ENCODE measurements around the gene TBCD.
"Not testable (repeated sequence)": the region's sequence is repeated elsewhere in the genome, so short reads cannot be mapped to it uniquely, and the experiment has no call there.

TBCD gene

DNA sequence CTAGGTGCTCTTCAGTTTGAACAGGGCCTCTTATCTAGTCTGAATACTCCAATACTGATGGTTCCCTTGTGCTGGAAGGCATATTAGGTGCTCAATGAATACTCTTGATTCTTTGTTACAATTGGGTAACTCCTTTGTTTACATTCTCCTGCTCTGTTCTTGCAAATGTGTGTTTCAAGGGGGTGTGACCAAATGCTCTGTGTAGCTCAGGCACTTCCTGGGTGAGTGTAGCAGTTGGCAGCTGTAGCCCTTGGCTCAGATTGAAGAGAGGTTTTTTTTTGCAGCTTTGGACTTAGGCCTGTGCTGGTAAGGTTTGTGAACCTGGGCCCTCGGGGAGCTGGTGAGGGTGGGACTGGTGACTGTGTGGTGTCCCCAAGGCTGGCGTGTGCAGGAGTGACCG lies 20.2 kb downstream of the TBCD start:
- H3K27me3 Mint-ChIP-seq (ENCODE audit: low read depth): no peaks in the 10 kb centered on the region
- H3K9me3 Mint-ChIP-seq: no peaks in the 10 kb centered on the region
- H3K27ac Mint-ChIP-seq: no peak overlapping the region
- peaks cover 28% of the 10 kb centered on the region for H3K36me3 Mint-ChIP-seq (ENCODE audit: low read depth)
- no peak overlapping the region for H3K4me3 Mint-ChIP-seq
- peaks cover 3% of the 10 kb centered on the region for H3K4me1 Mint-ChIP-seq (ENCODE audit: low read depth)
- no peak for DNase-seq (ENCODE audit: low spot score)

DNA sequence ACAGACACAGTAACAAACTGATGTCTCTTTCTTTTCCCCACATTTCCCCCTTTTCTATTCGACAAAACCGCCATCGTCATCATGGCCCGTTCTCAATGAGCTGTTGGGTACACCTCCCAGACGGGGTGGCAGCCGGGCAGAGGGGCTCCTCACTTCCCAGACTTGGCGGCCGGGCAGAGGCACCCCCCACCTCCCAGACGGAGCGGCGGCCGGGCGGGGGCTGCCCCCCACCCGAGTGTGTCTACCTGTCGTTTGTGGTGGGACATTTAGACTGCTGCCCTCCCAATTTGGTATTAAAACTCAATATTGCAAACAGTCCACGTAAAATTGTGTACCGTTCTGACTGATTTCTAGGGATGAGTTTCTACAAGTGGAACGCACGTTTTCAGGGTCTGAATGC lies 22.6 kb downstream of the TBCD start:
- H3K4me1 Mint-ChIP-seq (ENCODE audit: low read depth); H3K9me3 Mint-ChIP-seq; H3K27me3 Mint-ChIP-seq (ENCODE audit: low read depth); H3K27ac Mint-ChIP-seq; DNase-seq (ENCODE audit: low spot score); H3K4me3 Mint-ChIP-seq: not testable (repeated sequence)
- H3K36me3 Mint-ChIP-seq (ENCODE audit: low read depth): peaks cover 14% of the 10 kb centered on the region

DNA sequence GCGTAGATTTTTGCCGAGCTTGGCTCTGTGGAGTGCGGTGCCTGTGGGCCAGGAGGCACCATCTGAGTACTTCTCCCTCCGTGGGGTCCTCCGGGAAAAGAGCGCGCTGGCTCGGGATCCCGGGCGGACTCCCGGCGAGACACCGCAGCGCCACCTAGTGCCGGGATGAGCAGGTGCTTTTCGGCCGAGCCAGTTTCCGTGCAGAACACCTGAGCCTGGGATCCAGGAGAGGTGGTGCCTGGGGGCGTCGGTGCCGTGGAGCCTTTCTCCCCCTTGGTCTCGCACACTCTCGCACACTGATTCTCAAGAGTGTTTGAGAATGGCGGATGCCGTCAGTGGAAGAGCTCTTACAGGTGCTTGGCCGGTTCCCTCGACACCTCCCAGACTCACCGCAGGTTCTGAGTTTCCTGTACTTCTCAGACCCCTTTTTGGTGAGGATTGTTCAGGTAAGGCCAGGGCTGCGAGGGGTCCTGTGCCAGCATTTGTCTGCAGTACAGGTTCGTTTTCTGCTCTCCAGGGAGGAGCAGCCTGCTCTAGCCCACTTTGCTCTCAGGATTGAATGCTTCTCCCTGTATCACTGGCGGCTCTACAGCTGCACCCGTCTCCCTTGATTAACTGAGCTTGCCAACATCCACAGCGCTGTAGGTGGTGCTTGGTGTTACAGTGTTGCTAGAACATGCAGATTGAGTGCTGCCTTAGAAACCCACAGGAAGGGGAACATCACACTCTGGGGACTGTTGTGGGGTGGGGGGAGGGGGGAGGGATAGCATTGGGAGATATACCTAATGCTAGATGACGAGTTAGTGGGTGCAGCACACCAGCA lies 23.3 kb downstream of the TBCD start:
- no peak overlapping the region for H3K4me3 Mint-ChIP-seq
- H3K27me3 Mint-ChIP-seq (ENCODE audit: low read depth): no peaks in the 10 kb centered on the region
- no peaks in the 10 kb centered on the region for H3K9me3 Mint-ChIP-seq
- peaks cover 14% of the 10 kb centered on the region for H3K36me3 Mint-ChIP-seq (ENCODE audit: low read depth)
- H3K27ac Mint-ChIP-seq: no peak overlapping the region
- H3K4me1 Mint-ChIP-seq (ENCODE audit: low read depth): peaks cover 2% of the 10 kb centered on the region
- peak; percentile 22 for DNase-seq (ENCODE audit: low spot score)

DNA sequence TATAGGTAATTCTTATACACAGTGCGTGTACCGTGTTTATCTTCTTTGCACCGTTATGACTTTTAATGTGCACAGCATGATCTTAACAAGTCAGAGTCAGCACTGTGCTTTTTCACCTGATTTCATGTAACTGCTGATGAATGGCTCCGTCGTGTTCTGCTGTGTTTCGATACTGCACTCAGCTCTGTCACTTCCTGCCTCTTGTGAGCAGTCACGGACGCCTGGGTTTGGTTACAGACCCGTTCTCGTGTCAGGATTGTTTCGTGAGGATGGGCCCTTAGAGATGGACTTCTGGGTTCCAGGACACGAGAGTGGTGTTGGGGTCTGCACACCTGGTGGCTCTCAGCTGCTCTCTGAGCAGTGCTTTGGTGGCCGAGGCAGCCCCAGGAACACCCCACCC lies 24.6 kb downstream of the TBCD start:
- Mint-ChIP-seq H3K36me3 (ENCODE audit: low read depth) (peaks cover 12% of the 10 kb centered on the region), H3K27me3 (ENCODE audit: low read depth) (no peaks in the 10 kb centered on the region), H3K27ac (no peak overlapping the region), H3K4me3 (no peak overlapping the region), H3K9me3 (no peaks in the 10 kb centered on the region), H3K4me1 (ENCODE audit: low read depth) (peaks cover 2% of the 10 kb centered on the region)
- no peak for DNase-seq (ENCODE audit: low spot score)

DNA sequence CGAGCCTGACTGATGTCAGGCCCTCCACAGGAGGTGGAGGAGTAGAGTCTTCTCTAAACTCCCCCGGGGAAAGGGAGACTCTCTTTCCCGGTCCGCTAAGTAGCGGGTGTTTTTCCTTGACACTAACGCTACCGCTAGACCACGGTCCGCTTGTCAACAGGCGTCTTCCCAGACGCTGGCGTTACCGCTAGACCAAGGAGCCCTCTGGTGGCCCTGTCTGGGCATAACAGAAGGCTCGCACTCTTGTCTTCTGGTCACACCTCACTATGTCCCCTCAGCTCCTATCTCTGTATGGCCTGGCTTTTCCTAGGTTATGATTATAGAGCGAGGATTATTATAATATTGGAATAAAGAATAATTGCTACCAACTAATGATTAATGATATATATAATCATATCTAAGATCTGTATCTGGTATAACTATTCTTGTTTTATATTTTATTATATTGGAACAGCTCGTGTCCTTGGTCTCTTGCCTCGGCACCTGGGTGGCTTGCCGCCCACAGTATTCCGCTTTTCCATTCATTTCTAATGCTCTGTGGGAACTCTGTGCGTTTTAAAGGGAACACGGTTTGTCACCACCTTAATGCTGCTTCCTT lies 26.0 kb downstream of the TBCD start:
- H3K4me1 Mint-ChIP-seq (ENCODE audit: low read depth); H3K4me3 Mint-ChIP-seq; H3K27me3 Mint-ChIP-seq (ENCODE audit: low read depth); DNase-seq (ENCODE audit: low spot score); H3K27ac Mint-ChIP-seq; H3K9me3 Mint-ChIP-seq: not testable (repeated sequence)
- peaks cover 12% of the 10 kb centered on the region for H3K36me3 Mint-ChIP-seq (ENCODE audit: low read depth)

DNA sequence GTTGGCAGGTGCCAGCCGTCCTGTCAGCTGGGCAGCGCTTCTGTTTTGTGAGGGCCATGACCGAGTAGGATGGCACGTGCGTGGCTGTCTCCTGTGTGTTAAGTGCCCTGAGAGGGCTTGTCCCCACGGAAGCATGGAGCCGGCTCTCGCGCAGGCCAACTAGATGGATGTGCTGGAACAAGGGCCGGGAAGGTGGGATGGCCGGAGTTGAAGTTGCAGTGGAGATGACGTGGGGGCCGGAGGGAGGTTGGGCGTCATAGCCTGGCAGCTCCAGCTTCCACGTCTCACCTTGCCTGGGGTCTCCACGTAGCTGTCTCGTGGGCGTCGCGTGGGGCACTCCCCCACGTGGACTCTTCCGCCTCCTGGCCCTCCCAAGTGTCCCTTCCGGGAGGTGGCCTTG lies 27.7 kb downstream of the TBCD start:
- Mint-ChIP-seq H3K36me3 (ENCODE audit: low read depth) (peaks cover 13% of the 10 kb centered on the region), H3K4me1 (ENCODE audit: low read depth) (peaks cover 11% of the 10 kb centered on the region), H3K9me3 (no peaks in the 10 kb centered on the region), H3K4me3 (no peak overlapping the region), H3K27ac (no peak overlapping the region), H3K27me3 (ENCODE audit: low read depth) (no peaks in the 10 kb centered on the region)
- DNase-seq (ENCODE audit: low spot score): no peak

DNA sequence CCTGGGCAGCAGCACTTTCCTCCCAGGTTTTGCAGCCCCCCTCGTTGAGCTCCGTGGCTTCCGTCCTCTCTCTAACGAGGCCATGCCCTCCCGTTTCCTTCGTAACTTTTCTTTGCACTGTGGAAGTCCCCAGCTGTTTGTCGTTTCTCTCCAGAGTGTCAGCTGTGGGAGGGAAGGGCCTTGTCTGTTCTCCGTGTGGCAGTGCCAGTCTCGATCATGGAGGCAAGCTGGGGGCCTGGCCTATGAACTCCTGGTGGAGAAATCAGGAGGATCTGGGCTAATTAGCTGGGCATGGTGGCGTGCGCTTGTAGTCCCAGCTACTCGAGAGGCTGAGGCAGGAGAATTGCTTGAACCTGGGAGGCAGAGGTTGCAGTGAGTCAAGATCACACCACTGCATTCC lies 28.3 kb downstream of the TBCD start:
- peaks cover 11% of the 10 kb centered on the region for H3K4me1 Mint-ChIP-seq (ENCODE audit: low read depth)
- H3K27me3 Mint-ChIP-seq (ENCODE audit: low read depth): no peaks in the 10 kb centered on the region
- no peak overlapping the region for H3K4me3 Mint-ChIP-seq
- no peak for DNase-seq (ENCODE audit: low spot score)
- H3K27ac Mint-ChIP-seq: no peak overlapping the region
- H3K9me3 Mint-ChIP-seq: no peaks in the 10 kb centered on the region
- H3K36me3 Mint-ChIP-seq (ENCODE audit: low read depth): peaks cover 12% of the 10 kb centered on the region

DNA sequence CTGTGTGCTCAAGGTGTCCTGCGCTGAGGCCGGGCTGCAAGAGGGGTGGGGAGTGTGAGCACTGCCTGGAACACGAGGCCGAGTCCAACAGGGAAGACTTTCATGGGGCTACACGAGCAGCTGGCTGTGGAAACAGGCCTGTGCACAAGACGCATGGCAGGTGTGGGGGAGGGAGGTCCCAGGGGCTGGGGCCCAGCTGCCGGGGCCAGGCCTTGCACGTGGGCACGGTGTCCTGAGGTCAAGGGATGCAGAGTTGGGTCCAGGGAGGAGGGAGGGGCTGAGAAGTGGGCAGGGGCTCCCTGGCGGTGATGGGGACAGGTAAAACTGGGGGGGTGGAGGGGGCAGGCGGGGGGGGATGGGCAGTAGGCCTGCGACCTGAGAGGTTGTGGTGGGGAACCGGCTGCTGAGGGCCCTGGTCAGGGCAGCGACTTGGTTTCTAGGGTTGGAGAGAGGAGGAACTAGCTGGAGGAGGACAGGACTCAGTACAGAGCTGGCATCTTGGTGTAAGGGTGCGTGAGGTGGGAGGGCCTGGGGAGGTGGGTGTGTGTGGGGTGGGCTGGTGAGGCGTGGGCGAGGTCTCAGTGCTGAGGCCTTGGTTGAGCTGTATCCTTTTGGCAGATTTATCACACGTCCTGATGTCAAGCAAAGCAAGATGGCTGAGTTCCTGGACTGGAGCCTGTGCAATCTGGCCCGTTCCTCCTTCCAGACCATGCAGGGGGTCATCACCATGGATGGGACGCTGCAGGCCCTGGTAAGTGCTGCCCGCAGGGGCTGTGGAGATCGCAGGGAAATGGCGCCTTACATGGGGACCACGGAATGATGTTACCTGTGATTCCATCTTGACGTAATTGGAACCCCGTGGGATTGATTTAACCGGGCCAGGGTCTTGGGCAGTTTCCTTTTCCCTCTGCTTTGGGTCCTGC lies 29.4 kb downstream of the TBCD start:
- no peak overlapping the region for H3K4me3 Mint-ChIP-seq
- no peak overlapping the region for H3K27ac Mint-ChIP-seq
- no peaks in the 10 kb centered on the region for H3K27me3 Mint-ChIP-seq (ENCODE audit: low read depth)
- peaks cover 12% of the 10 kb centered on the region for H3K36me3 Mint-ChIP-seq (ENCODE audit: low read depth)
- DNase-seq (ENCODE audit: low spot score): no peak
- no peaks in the 10 kb centered on the region for H3K9me3 Mint-ChIP-seq
- peaks cover 10% of the 10 kb centered on the region for H3K4me1 Mint-ChIP-seq (ENCODE audit: low read depth)

DNA sequence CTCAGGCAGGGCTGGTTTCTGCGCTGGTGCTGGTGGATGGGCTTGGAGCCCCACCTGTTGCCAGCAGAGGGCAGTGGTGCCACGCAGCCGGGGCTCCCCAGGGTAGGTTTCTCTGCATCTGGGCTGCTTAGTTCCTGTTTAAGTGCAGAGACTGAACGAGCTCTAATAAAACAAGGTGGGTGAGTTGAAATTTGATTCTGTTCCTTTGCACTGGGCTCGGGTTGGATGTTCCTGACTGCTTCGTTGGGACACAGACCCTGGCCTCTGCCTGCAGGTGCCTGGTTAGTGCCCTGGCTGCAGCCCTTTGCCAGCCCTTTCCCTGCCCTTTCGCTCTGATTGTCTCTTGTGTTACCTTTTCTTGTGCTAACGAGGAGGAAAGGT lies 30.0 kb downstream of the TBCD start:
- Mint-ChIP-seq H3K27me3 (ENCODE audit: low read depth) (no peaks in the 10 kb centered on the region), H3K9me3 (no peaks in the 10 kb centered on the region), H3K36me3 (ENCODE audit: low read depth) (peaks cover 12% of the 10 kb centered on the region), H3K4me3 (no peak overlapping the region), H3K4me1 (ENCODE audit: low read depth) (peaks cover 10% of the 10 kb centered on the region), H3K27ac (peak overlapping the region; percentile 62)
- peak; percentile 72 for DNase-seq (ENCODE audit: low spot score)

DNA sequence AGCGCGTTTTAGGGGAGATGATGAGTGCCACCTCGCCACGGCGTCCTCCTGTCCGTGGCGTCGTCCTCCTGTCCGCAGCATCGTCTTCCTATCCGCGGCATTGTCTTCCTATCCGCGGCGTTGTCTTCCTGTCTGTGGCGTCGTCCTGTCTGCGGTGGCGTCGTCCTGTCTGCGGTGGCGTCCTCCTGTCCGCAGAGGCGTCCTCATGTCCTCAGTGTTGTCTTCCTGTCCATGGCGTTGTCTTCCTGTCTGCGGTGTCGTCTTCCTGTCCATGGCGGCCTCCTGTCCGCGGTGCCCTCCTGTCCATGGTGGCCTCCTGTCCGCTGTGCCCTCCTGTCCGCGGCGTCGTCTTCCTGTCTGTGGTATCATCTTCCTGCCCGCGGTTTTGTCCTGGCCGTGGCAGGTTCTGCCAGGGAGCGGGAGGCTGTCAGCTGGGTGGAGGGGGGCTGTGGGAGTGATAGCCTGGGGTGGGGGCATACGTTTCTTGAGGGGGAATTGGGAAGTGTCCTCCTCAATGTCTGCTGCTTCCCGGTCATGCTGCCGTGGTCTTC lies 30.9 kb downstream of the TBCD start:
- no peak overlapping the region for H3K4me3 Mint-ChIP-seq
- H3K36me3 Mint-ChIP-seq (ENCODE audit: low read depth): peaks cover 9% of the 10 kb centered on the region
- no peaks in the 10 kb centered on the region for H3K27me3 Mint-ChIP-seq (ENCODE audit: low read depth)
- no peak for DNase-seq (ENCODE audit: low spot score)
- H3K27ac Mint-ChIP-seq: no peak overlapping the region
- peaks cover 10% of the 10 kb centered on the region for H3K4me1 Mint-ChIP-seq (ENCODE audit: low read depth)
- H3K9me3 Mint-ChIP-seq: no peaks in the 10 kb centered on the region

DNA sequence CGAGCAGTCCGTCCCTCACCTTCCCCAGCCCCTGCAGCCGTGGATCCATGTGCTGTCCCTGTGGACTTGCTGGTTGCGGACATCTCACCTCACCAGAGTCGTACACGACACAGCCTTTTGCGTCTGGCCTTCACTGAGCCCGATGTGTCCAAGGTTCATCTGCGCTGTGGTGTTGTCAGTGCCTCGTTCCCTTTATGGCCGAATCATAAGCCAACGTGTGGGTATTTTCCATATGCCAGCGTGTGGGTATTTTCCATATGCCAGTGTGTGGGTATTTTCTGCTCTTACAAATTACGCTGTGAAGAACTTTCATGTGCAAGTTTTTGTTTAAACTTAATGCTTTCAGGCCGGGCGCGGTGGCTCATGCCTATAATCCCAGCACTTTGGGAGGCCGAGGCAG lies 31.6 kb downstream of the TBCD start:
- DNase-seq (ENCODE audit: low spot score): no peak
- Mint-ChIP-seq H3K4me1 (ENCODE audit: low read depth) (peaks cover 10% of the 10 kb centered on the region), H3K9me3 (no peaks in the 10 kb centered on the region), H3K36me3 (ENCODE audit: low read depth) (peaks cover 9% of the 10 kb centered on the region), H3K27me3 (ENCODE audit: low read depth) (no peaks in the 10 kb centered on the region), H3K27ac (no peak overlapping the region), H3K4me3 (no peak overlapping the region)

DNA sequence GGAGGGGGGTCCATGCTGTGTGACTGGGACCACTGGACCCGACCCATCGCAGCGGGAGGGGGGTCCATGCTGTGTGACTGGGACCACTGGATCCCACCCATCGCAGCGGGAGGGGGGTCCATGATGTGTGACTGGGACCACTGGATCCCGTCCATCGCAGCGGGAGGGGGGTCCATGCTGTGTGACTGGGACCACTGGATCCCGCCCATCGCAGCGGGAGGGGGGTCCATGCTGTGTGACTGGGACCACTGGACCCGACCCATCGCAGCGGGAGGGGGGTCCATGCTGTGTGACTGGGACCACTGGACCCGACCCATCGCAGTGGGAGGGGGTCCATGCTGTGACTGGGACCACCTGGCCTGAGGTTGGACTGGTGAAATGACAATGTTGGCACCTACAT lies 33.7 kb downstream of the TBCD start:
- H3K9me3 Mint-ChIP-seq; DNase-seq (ENCODE audit: low spot score); H3K36me3 Mint-ChIP-seq (ENCODE audit: low read depth); H3K27me3 Mint-ChIP-seq (ENCODE audit: low read depth); H3K4me1 Mint-ChIP-seq (ENCODE audit: low read depth); H3K4me3 Mint-ChIP-seq; H3K27ac Mint-ChIP-seq: not testable (repeated sequence)

DNA sequence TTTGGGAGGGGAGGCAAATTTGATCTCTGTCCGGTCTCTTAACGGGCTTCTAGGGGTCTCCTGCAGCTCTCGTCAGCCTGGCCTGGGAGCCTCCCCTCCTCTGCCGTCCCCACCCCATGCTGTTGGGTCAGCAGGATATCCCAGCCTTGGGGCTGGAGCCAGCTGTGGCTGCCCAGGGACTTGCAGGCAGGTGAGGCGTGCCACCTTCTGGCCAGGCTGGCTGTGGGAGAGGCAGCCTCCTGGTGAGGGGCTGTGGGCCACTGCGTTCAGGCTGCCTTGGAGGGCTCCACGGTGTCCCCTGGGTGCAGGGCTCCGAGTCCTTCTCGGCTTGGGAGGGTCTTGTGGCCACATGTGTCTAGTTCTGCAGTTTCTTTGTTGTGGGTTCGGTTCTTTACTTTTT lies 34.6 kb downstream of the TBCD start:
- Mint-ChIP-seq H3K9me3 (no peaks in the 10 kb centered on the region), H3K27ac (no peak overlapping the region), H3K4me1 (ENCODE audit: low read depth) (peaks cover 10% of the 10 kb centered on the region), H3K4me3 (no peak overlapping the region), H3K27me3 (ENCODE audit: low read depth) (no peaks in the 10 kb centered on the region), H3K36me3 (ENCODE audit: low read depth) (peaks cover 9% of the 10 kb centered on the region)
- DNase-seq (ENCODE audit: low spot score): no peak
